Amniotic stem cell (primary cell): ENCODE data around the gene SAMD14.

ENCODE experiments used
- DNase-seq: peaks from one replicate; lab custom pipeline; 2025; lab: John Stamatoyannopoulos, UW

Gene SAMD14

GRCh38 chr17:50133028-50133768 is 3.2 kb upstream of the SAMD14 start:
- DNase-seq: no peak

- no peak for DNase-seq
Measured at GRCh38 chr17:50132104-50132794, 2.3 kb upstream of the SAMD14 start.

- DNase-seq: no peak
Measured at GRCh38 chr17:50130559-50131305, 772 bp upstream of the SAMD14 start.

- DNase-seq: no peak
Measured at GRCh38 chr17:50129353-50129727, 620 bp downstream of the SAMD14 start.

- no peak for DNase-seq
Measured at GRCh38 chr17:50128441-50129352, 1.3 kb downstream of the SAMD14 start.

- DNase-seq: no peak
Measured at GRCh38 chr17:50127697-50128361, 2.1 kb downstream of the SAMD14 start.

- no peak for DNase-seq
Measured at GRCh38 chr17:50125420-50125997, 4.5 kb downstream of the SAMD14 start.

GRCh38 chr17:50123649-50124349 is 6.2 kb downstream of the SAMD14 start:
- no peak for DNase-seq

GRCh38 chr17:50122945-50123344 is 7.0 kb downstream of the SAMD14 start:
- DNase-seq: no peak

GRCh38 chr17:50120475-50121253 is 9.3 kb downstream of the SAMD14 start:
- DNase-seq: no peak

GRCh38 chr17:50118828-50119218 is 11.1 kb downstream of the SAMD14 start:
- DNase-seq: no peak

GRCh38 chr17:50118076-50118827 is 11.7 kb downstream of the SAMD14 start:
- DNase-seq: no peak

GRCh38 chr17:50117202-50118051 is 12.5 kb downstream of the SAMD14 start:
- DNase-seq: no peak

- DNase-seq: no peak
Measured at GRCh38 chr17:50115756-50116155, 14.2 kb downstream of the SAMD14 start.

- DNase-seq: no peak
Measured at GRCh38 chr17:50114849-50115357, 15.1 kb downstream of the SAMD14 start.

- no peak for DNase-seq
Measured at GRCh38 chr17:50114401-50114800, 15.6 kb downstream of the SAMD14 start.

GRCh38 chr17:50113624-50114320 is 16.2 kb downstream of the SAMD14 start:
- no peak for DNase-seq
